Neuronal stem cell (in vitro differentiated cells): Measurements from ENCODE around the gene LRRC17.
A peak's percentile ranks its signal among the peaks of the same experiment; 100 is the strongest.

Experiments
- DNase-seq: peaks from one replicate; pipeline ENCODE4 v3.0.0-alpha.2; 2013; ENCODE audit warnings: low spot score
- H2AFZ ChIP-seq: one replicate; pipeline ENCODE4 v1.6.1; 2013; ENCODE audit warnings: mild to moderate bottlenecking, low read length, inconsistent platforms
- H2AK5ac ChIP-seq: 2 replicates; pipeline ENCODE4 v1.6.1; 2013; ENCODE audit warnings: low read depth, mild to moderate bottlenecking, inconsistent platforms, low read length, moderate library complexity, mixed read lengths
- H2BK120ac ChIP-seq: 2 replicates; pipeline ENCODE4 v1.6.1; 2013; ENCODE audit warnings: low read depth, mild to moderate bottlenecking, inconsistent platforms, low read length, moderate library complexity, mixed read lengths
- H2BK12ac ChIP-seq: one replicate; pipeline ENCODE4 v1.6.1; 2013; ENCODE audit warnings: low read length, inconsistent platforms
- H2BK15ac ChIP-seq: 2 replicates; pipeline ENCODE4 v1.6.1; 2013; ENCODE audit warnings: mild to moderate bottlenecking, low read length, inconsistent platforms, mixed read lengths
- H2BK5ac ChIP-seq: one replicate; pipeline ENCODE4 v1.6.1; 2013; ENCODE audit warnings: inconsistent platforms, mild to moderate bottlenecking, low read length, moderate library complexity
- H3K14ac ChIP-seq: one replicate; pipeline ENCODE4 v1.6.1; 2013; ENCODE audit warnings: low read length, inconsistent platforms
- H3K18ac ChIP-seq: 2 replicates; pipeline ENCODE4 v1.6.1; 2013; ENCODE audit warnings: low read length, inconsistent platforms
- H3K23ac ChIP-seq: 2 replicates; pipeline ENCODE4 v1.6.1; 2013; ENCODE audit warnings: low read depth, mild to moderate bottlenecking, mixed read lengths, low read length, inconsistent platforms; ENCODE audit not compliant: poor library complexity
- H3K27ac ChIP-seq: replicated peaks from 3 replicates; pipeline ENCODE4 v1.5.1; 2013; ENCODE audit warnings: low read length, inconsistent platforms
- H3K27me3 ChIP-seq, 3 experiments: 2 replicates each; pipeline ENCODE4 v1.6.1; 2013; ENCODE audit warnings: low read length in 3 of 3, mild to moderate bottlenecking in 2 of 3, inconsistent platforms in 1 of 3, low read depth in 1 of 3, mixed read lengths in 1 of 3, moderate library complexity in 1 of 3; ENCODE audit not compliant: control insufficient read depth in 3 of 3, insufficient read depth in 3 of 3
- H3K36me3 ChIP-seq, 2 donors: replicated peaks in 1 of 2; 2 replicates each; pipeline ENCODE4 v1.6.1; 2013; ENCODE audit warnings: low read length in 2 of 2; ENCODE audit not compliant: control insufficient read depth in 2 of 2, insufficient read depth in 2 of 2
- H3K4ac ChIP-seq: 2 replicates; pipeline ENCODE4 v1.6.1; 2013; ENCODE audit warnings: inconsistent platforms, mild to moderate bottlenecking, low read length, moderate library complexity
- H3K4me1 ChIP-seq, 2 donors: 1 replicate in 1 of 2; 2 replicates in 1 of 2; pipeline ENCODE4 v1.6.1; 2013; ENCODE audit warnings: low read length in 2 of 2, low read depth in 1 of 2; ENCODE audit not compliant: control insufficient read depth in 2 of 2, insufficient read depth in 1 of 2
- H3K4me2 ChIP-seq: one replicate; pipeline ENCODE4 v1.6.1; 2013; ENCODE audit warnings: mild to moderate bottlenecking, low read length, inconsistent platforms; ENCODE audit not compliant: insufficient read depth, poor library complexity, severe bottlenecking
- H3K4me3 ChIP-seq, 2 donors: 2 replicates each; pipeline ENCODE4 v1.5.1; 2013; ENCODE audit warnings: low read length in 2 of 2, mild to moderate bottlenecking in 2 of 2, inconsistent platforms in 1 of 2, moderate library complexity in 1 of 2
- H3K79me1 ChIP-seq: one replicate; pipeline ENCODE4 v1.6.1; 2013; ENCODE audit warnings: low read depth, mild to moderate bottlenecking, inconsistent platforms, low read length, moderate library complexity
- H3K9ac ChIP-seq: one replicate; pipeline ENCODE4 v1.6.1; 2013; ENCODE audit warnings: mild to moderate bottlenecking, low read depth, low read length, inconsistent platforms; ENCODE audit not compliant: poor library complexity
- H3K9me3 ChIP-seq, 2 donors: replicated peaks in 1 of 2; 2 replicates each; pipeline versions ENCODE3 to v1.6.1; 2013; ENCODE audit warnings: low read length in 2 of 2, mild to moderate bottlenecking in 2 of 2, inconsistent platforms in 1 of 2, low read depth in 1 of 2, mixed read lengths in 1 of 2, moderate library complexity in 1 of 2; ENCODE audit not compliant: control insufficient read depth in 2 of 2, insufficient read depth in 1 of 2
- H4K8ac ChIP-seq: one replicate; pipeline ENCODE4 v1.6.1; 2013; ENCODE audit warnings: low read depth, mild to moderate bottlenecking, inconsistent platforms, low read length, moderate library complexity
- H4K91ac ChIP-seq: one replicate; pipeline ENCODE4 v1.6.1; 2013; ENCODE audit warnings: low read length, low read depth, mild to moderate bottlenecking, inconsistent platforms; ENCODE audit not compliant: poor library complexity
- WGBS, 2 donors: extraction: QIAGEN DNeasy Blood & Tissue Kit; methylation state at CpG; one replicate each; pipeline ENCODE4 v1.1.7; 2013; ENCODE audit warnings: missing lambda C conversion rate in 2 of 2, mixed read lengths in 1 of 2; ENCODE audit not compliant: insufficient read length in 2 of 2, insufficient replicate concordance in 1 of 2; ENCODE audit errors: extremely low coverage in 2 of 2; 5-methylcytosine and 5-hydroxymethylcytosine counted together

The LRRC17 gene

DNA sequence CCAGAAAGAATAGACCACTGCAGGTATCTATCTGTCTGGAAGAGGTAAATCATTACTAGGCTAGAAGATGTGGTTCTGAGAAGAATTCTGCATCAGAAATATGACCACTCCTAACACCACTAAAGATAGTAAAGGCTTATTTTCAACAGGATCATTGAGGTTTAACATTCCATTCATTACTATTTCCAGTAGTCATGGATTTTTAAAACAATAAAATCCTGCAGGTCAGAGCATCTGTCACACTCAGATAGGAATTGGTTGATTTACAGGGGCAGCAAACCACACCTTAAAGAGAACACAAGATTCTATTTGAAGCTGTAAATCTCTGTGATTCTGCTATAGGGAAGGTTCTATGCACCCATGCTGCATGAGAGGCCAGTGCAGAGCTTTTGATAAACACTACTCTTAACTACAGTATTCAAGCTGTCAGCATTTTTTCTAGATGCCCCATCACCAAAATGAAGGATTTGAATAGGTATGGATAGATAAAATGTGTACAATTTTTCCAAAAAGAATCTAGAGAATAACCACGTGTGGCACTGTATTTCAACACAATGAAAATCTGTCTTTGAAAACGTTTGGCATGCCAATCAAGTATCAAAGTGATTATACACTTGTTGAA is 14.6 kb downstream of the LRRC17 start:
- no peaks in the 10 kb centered on the region for H3K36me3 ChIP-seq
- H4K8ac ChIP-seq, result no peak overlapping the region
- DNase-seq, result no peak
- no peak overlapping the region for H3K4me2 ChIP-seq
- no peaks in the 10 kb centered on the region for H3K27me3 ChIP-seq
- H3K4ac ChIP-seq, result no peak overlapping the region
- no peak overlapping the region for H2BK12ac ChIP-seq
- WGBS, 2 donors, result no CpG with 5 or more reads among the region's 2 CpGs
- no peaks in the 10 kb centered on the region for H3K9me3 ChIP-seq
- no peak overlapping the region for H2AK5ac ChIP-seq
- H3K9ac ChIP-seq, result no peak overlapping the region
- H3K4me3 ChIP-seq, result no peak overlapping the region
- no peaks in the 10 kb centered on the region for H3K79me1 ChIP-seq
- H3K27ac ChIP-seq, result no peak overlapping the region
- H2BK15ac ChIP-seq, result no peak overlapping the region
- no peak overlapping the region for H2BK120ac ChIP-seq
- H3K14ac ChIP-seq, result no peak overlapping the region
- H3K4me1 ChIP-seq, result peaks cover 3 to 8% of the 10 kb centered on the region in 2 donors
- H2BK5ac ChIP-seq, result no peak overlapping the region
- H2AFZ ChIP-seq, result no peak overlapping the region
- H3K18ac ChIP-seq, result no peak overlapping the region
- no peak overlapping the region for H3K23ac ChIP-seq
- H4K91ac ChIP-seq, result no peak overlapping the region

DNA sequence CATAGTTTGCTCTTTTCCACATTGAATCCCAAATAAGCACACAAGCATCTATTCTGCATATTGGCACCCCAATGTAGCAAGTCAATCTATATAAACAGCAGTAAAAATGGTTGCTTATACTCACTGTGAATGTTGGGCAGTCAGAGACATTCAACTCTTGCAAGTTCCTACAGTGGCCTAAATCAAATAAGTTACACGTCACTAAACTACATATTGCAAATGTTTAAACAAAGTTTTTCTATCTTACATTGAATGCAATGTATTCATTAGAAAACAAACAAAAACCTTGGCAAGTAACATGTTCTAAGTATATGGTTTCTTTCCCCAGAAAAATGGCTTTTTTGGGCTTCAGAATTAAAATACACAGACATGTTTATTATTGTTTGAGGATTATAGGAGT is 19.0 kb downstream of the LRRC17 start:
- H3K4ac ChIP-seq, result no peak overlapping the region
- H3K14ac ChIP-seq, result no peak overlapping the region
- H2AK5ac ChIP-seq, result no peak overlapping the region
- no peak overlapping the region for H2BK15ac ChIP-seq
- WGBS, 2 donors, result no CpG with 5 or more reads among the region's 1 CpG
- no peak overlapping the region for H2AFZ ChIP-seq
- H3K23ac ChIP-seq, result no peak overlapping the region
- H3K9ac ChIP-seq, result no peak overlapping the region
- H3K4me1 ChIP-seq, result peaks cover 15% of the 10 kb centered on the region in 2 donors
- H4K91ac ChIP-seq, result no peak overlapping the region
- no peak overlapping the region for H2BK5ac ChIP-seq
- no peak overlapping the region for H3K27ac ChIP-seq
- no peak overlapping the region for H4K8ac ChIP-seq
- no peaks in the 10 kb centered on the region for H3K9me3 ChIP-seq
- H3K79me1 ChIP-seq, result no peaks in the 10 kb centered on the region
- peaks cover 0 to 26% of the 10 kb centered on the region in 2 donors for H3K36me3 ChIP-seq
- H3K18ac ChIP-seq, result no peak overlapping the region
- no peak overlapping the region for H3K4me3 ChIP-seq
- H3K27me3 ChIP-seq, result no peaks in the 10 kb centered on the region
- no peak overlapping the region for H2BK12ac ChIP-seq
- H3K4me2 ChIP-seq, result no peak overlapping the region
- no peak overlapping the region for H2BK120ac ChIP-seq
- no peak for DNase-seq

DNA sequence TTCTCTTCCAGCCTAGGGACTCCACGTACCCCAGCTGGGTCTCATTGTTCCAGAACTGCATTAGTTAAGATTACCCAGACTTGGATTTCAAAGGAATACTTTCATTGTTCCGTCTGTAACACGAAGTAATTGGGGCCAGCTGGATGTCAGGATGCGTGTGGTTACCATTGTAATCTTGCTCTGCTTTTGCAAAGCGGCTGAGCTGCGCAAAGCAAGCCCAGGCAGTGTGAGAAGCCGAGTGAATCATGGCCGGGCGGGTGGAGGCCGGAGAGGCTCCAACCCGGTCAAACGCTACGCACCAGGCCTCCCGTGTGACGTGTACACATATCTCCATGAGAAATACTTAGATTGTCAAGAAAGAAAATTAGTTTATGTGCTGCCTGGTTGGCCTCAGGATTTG is 21.0 kb downstream of the LRRC17 start:
- Histone ChIP-seq H3K27ac (peak overlapping the region; percentile 68), H3K36me3 (peaks cover 0 to 42% of the 10 kb centered on the region in 2 donors), H3K4me3 (no peak overlapping the region), H3K18ac (no peak overlapping the region), H2BK5ac (no peak overlapping the region), H3K14ac (no peak overlapping the region), H3K4me2 (no peak overlapping the region), H3K79me1 (no peaks in the 10 kb centered on the region), H3K9me3 (no peaks in the 10 kb centered on the region), H2AFZ (peak overlapping the region; percentile 80), H3K4me1 (peaks cover 11 to 15% of the 10 kb centered on the region in 2 donors), H2BK120ac (no peak overlapping the region), H2BK15ac (no peak overlapping the region), H4K8ac (no peak overlapping the region), H2AK5ac (no peak overlapping the region), H3K4ac (no peak overlapping the region), H4K91ac (no peak overlapping the region), H3K23ac (no peak overlapping the region), H2BK12ac (no peak overlapping the region), H3K9ac (no peak overlapping the region), H3K27me3 (no peaks in the 10 kb centered on the region)
- peak; percentile 72 for DNase-seq
- no CpG with 5 or more reads among the region's 15 CpGs for WGBS, 2 donors

DNA sequence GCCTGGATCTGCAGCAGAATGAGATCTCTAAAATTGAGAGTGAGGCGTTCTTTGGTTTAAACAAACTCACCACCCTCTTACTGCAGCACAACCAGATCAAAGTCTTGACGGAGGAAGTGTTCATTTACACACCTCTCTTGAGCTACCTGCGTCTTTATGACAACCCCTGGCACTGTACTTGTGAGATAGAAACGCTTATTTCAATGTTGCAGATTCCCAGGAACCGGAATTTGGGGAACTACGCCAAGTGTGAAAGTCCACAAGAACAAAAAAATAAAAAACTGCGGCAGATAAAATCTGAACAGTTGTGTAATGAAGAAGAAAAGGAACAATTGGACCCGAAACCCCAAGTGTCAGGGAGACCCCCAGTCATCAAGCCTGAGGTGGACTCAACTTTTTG is 21.4 kb downstream of the LRRC17 start:
- H3K79me1 ChIP-seq, result no peaks in the 10 kb centered on the region
- no peak overlapping the region for H3K23ac ChIP-seq
- no peak overlapping the region for H3K9ac ChIP-seq
- no CpG with 5 or more reads among the region's 8 CpGs for WGBS, 2 donors
- H2AFZ ChIP-seq, result peak overlapping the region; percentile 80
- no peak overlapping the region for H3K4ac ChIP-seq
- no peak overlapping the region for H4K91ac ChIP-seq
- H3K36me3 ChIP-seq, result peaks cover 0 to 47% of the 10 kb centered on the region in 2 donors
- H3K4me1 ChIP-seq, result peaks cover 11 to 15% of the 10 kb centered on the region in 2 donors
- DNase-seq, result no peak
- H3K18ac ChIP-seq, result no peak overlapping the region
- no peak overlapping the region for H4K8ac ChIP-seq
- H3K9me3 ChIP-seq, result no peaks in the 10 kb centered on the region
- no peak overlapping the region for H2BK5ac ChIP-seq
- H3K4me2 ChIP-seq, result no peak overlapping the region
- no peak overlapping the region for H2AK5ac ChIP-seq
- no peak overlapping the region for H2BK15ac ChIP-seq
- H3K27me3 ChIP-seq, result no peaks in the 10 kb centered on the region
- no peak overlapping the region for H3K4me3 ChIP-seq
- no peak overlapping the region for H2BK120ac ChIP-seq
- H2BK12ac ChIP-seq, result no peak overlapping the region
- H3K14ac ChIP-seq, result no peak overlapping the region
- peak overlapping the region; percentile 68 for H3K27ac ChIP-seq
